GM19324 (cell line): Measurements from ENCODE around the gene CERS1.
A peak's percentile ranks its signal among the peaks of the same experiment; 100 is the strongest.

Experiments
- ATAC-seq: cut with Tn5 transposase; IDR thresholded peaks from one replicate; pipeline ENCODE4 v1.9.1; 2021; ENCODE audit warnings: mild to moderate bottlenecking, moderate library complexity; ENCODE audit not compliant: unreplicated experiment, low FRiP score

CERS1 gene

GRCh38 chr19:18844806-18845329 is 51.1 kb downstream of the CERS1 start:
- ATAC-seq: no peak

GRCh38 chr19:18843960-18844359 is 52.0 kb downstream of the CERS1 start:
- ATAC-seq: no peak

GRCh38 chr19:18842166-18842565 is 53.8 kb downstream of the CERS1 start:
- no peak for ATAC-seq

- ATAC-seq: no peak
Observed at GRCh38 chr19:18841400-18841799, 54.6 kb downstream of the CERS1 start.

GRCh38 chr19:18840288-18841267 is 55.4 kb downstream of the CERS1 start:
- no peak for ATAC-seq

GRCh38 chr19:18839465-18840287 is 56.3 kb downstream of the CERS1 start:
- no peak for ATAC-seq

- ATAC-seq: no peak
Observed at GRCh38 chr19:18834644-18834984, 61.3 kb downstream of the CERS1 start.

- no peak for ATAC-seq
Observed at GRCh38 chr19:18833849-18834643, 61.9 kb downstream of the CERS1 start.

GRCh38 chr19:18833141-18833476 is 62.8 kb downstream of the CERS1 start:
- no peak for ATAC-seq

- ATAC-seq: peak; percentile 23
Observed at GRCh38 chr19:18832306-18833140, 63.4 kb downstream of the CERS1 start.

GRCh38 chr19:18831524-18832305 is 64.2 kb downstream of the CERS1 start, which contains the start of gene UPF1:
TSS of gene UPF1 (plus strand) at chr19:18831959. CDS start at chr19:18832210, 251 bp downstream.
- ATAC-seq: peak; percentile 77

- no peak for ATAC-seq
Observed at GRCh38 chr19:18830488-18830887, 65.5 kb downstream of the CERS1 start.

- no peak for ATAC-seq
Observed at GRCh38 chr19:18828786-18829185, 67.2 kb downstream of the CERS1 start.
